ENCODE results near the gene EXOC4. TPM values are rescaled to one million over a fixed set of nuclear protein-coding genes. Genes with fewer than 3 reads are reported as not detected.

EXOC4 gene
- total RNA-seq, 4 donors from 2014 or later: 52.4 to 82.2 (median 67.0) TPM

GRCh38 chr7:134044682-134045081 lies 791.8 kb downstream of the EXOC4 start:
- intact Hi-C loops (cut with DNase I; ENCODE audit: low total_unique reads): no loop called here
- 88 to 97% methylated on average over 2 of the region's 2 CpGs for WGBS, 2 donors
- DNase-seq (ENCODE audit: low spot score in 2 of 2): no peak
- no peak for TF ChIP-seq POLR2A (IDR thresholded peaks at IDR 0.05)
- TF ChIP-seq, protein P1, sequence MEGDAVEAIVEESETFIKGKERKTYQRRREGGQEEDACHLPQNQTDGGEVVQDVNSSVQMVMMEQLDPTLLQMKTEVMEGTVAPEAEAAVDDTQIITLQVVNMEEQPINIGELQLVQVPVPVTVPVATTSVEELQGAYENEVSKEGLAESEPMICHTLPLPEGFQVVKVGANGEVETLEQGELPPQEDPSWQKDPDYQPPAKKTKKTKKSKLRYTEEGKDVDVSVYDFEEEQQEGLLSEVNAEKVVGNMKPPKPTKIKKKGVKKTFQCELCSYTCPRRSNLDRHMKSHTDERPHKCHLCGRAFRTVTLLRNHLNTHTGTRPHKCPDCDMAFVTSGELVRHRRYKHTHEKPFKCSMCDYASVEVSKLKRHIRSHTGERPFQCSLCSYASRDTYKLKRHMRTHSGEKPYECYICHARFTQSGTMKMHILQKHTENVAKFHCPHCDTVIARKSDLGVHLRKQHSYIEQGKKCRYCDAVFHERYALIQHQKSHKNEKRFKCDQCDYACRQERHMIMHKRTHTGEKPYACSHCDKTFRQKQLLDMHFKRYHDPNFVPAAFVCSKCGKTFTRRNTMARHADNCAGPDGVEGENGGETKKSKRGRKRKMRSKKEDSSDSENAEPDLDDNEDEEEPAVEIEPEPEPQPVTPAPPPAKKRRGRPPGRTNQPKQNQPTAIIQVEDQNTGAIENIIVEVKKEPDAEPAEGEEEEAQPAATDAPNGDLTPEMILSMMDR (IDR thresholded peaks at IDR 0.05): no peak
- no peak overlapping the region for H3K4me3 ChIP-seq (ENCODE audit: low read depth, poor library complexity, severe bottlenecking)

- TF ChIP-seq, protein P1 (IDR thresholded peaks at IDR 0.05): no peak
- TF ChIP-seq POLR2A (IDR thresholded peaks at IDR 0.05): no peak
- no peak overlapping the region for H3K4me3 ChIP-seq (ENCODE audit: low read depth, poor library complexity, severe bottlenecking)
- no peak for DNase-seq (ENCODE audit: low spot score in 2 of 2)
- 88 to 90% methylated on average over 4 of the region's 4 CpGs for WGBS, 2 donors
- intact Hi-C loops (cut with DNase I; ENCODE audit: low total_unique reads): no loop called here
Measured at GRCh38 chr7:134045716-134046115, 792.8 kb downstream of the EXOC4 start.

- WGBS, 2 donors: 96% methylated on average over 9 of the region's 9 CpGs
- no peak overlapping the region for H3K4me3 ChIP-seq (ENCODE audit: low read depth, poor library complexity, severe bottlenecking)
- no peak for DNase-seq (ENCODE audit: low spot score in 2 of 2)
- intact Hi-C loops (cut with DNase I; ENCODE audit: low total_unique reads): no loop called here
- TF ChIP-seq, protein P1 (IDR thresholded peaks at IDR 0.05): no peak
- no peak for TF ChIP-seq POLR2A (IDR thresholded peaks at IDR 0.05)
Measured at GRCh38 chr7:134046594-134047128, 793.8 kb downstream of the EXOC4 start.

- H3K4me3 ChIP-seq (ENCODE audit: low read depth, poor library complexity, severe bottlenecking): no peak overlapping the region
- no peak for DNase-seq (ENCODE audit: low spot score in 2 of 2)
- TF ChIP-seq POLR2A (IDR thresholded peaks at IDR 0.05): no peak
- TF ChIP-seq, protein P1 (IDR thresholded peaks at IDR 0.05): no peak
- 94 to 95% methylated on average over 4 of the region's 4 CpGs for WGBS, 2 donors
- intact Hi-C loops (cut with DNase I; ENCODE audit: low total_unique reads): no loop called here
Measured at GRCh38 chr7:134047675-134048074, 794.8 kb downstream of the EXOC4 start.

GRCh38 chr7:134048166-134048565 lies 795.3 kb downstream of the EXOC4 start:
- no peak for TF ChIP-seq POLR2A (IDR thresholded peaks at IDR 0.05)
- TF ChIP-seq, protein P1 (IDR thresholded peaks at IDR 0.05): no peak
- WGBS, 2 donors: 76 to 100% methylated on average over 1 of the region's 1 CpG
- H3K4me3 ChIP-seq (ENCODE audit: low read depth, poor library complexity, severe bottlenecking): no peak overlapping the region
- DNase-seq (ENCODE audit: low spot score in 2 of 2): no peak
- intact Hi-C loops (cut with DNase I; ENCODE audit: low total_unique reads): no loop called here

DNA sequence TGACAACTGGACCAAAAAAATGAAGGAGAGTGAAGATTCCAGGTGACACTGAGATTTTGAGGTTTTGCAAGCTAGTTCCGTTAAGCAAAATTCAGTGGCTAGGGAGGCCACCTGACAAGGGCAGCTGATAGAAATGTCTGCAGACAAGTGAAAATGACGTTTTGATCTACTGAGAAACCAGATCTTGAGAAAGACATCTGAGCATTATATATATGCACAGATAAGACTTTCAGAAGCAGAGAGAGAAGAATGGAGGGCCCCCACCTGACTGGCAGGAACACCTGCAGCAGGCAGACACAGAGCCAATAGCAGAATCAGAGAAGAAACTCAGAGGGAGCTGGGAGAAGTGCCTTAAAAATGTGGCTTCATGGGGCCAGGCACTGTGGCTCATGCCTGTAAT lies 798.1 kb downstream of the EXOC4 start:
- WGBS, 2 donors: 86 to 88% methylated on average over 2 of the region's 2 CpGs
- H3K4me3 ChIP-seq (ENCODE audit: low read depth, poor library complexity, severe bottlenecking): no peak overlapping the region
- no peak for DNase-seq (ENCODE audit: low spot score in 2 of 2)
- TF ChIP-seq POLR2A (IDR thresholded peaks at IDR 0.05): no peak
- TF ChIP-seq, protein P1 (IDR thresholded peaks at IDR 0.05): no peak
- intact Hi-C loops (cut with DNase I; ENCODE audit: low total_unique reads): no loop called here

Measured in lower leg skin (tissue), 4 donors.